Cardiac muscle cell (in vitro differentiated cells and primary cell): ENCODE data around the gene VAPB. TPM values are rescaled to one million over a fixed set of nuclear protein-coding genes. Genes with fewer than 3 reads are reported as not detected.

ENCODE experiments used
- DNase-seq, 2 donors: peaks; one replicate each; pipeline versions ENCODE4 v3.0.0 to v3.0.0-alpha.2; 2010 to 2017; ENCODE audit warnings: low read depth in 1 of 2, low spot score in 1 of 2
- H3K27ac ChIP-seq: fragments of 200-600 bp; sonication (generic); 2 replicates; pipeline ENCODE4 v1.5.1; 2016
- H3K27me3 ChIP-seq: fragments of 200-600 bp; sonication (generic); 2 replicates; pipeline ENCODE4 v1.6.0; 2016; ENCODE audit warnings: control low read depth
- H3K36me3 ChIP-seq: fragments of 200-600 bp; sonication (generic); 2 replicates; pipeline ENCODE4 v1.5.1; 2016; ENCODE audit warnings: control low read depth
- H3K4me1 ChIP-seq: fragments of 200-600 bp; sonication (generic); 2 replicates; pipeline ENCODE4 v1.8.1; 2017; ENCODE audit warnings: low read depth, mild to moderate bottlenecking, mixed run types
- H3K4me3 ChIP-seq: fragments of 200-600 bp; sonication (generic); 2 replicates; pipeline ENCODE4 v1.5.1; 2016; ENCODE audit warnings: mild to moderate bottlenecking
- H3K9me3 ChIP-seq: fragments of 200-600 bp; sonication (generic); 2 replicates; pipeline ENCODE4 v1.5.1; 2017; ENCODE audit warnings: low read depth, mild to moderate bottlenecking, control low read depth
- CTCF ChIP-seq: IDR thresholded peaks from 2 replicates; pipeline ENCODE4 v1.5.1; 2012; ENCODE audit warnings: low read depth, mild to moderate bottlenecking, low read length
- polyA plus RNA-seq: library from polyadenylated mRNA; unstranded; fragments of >200 nt; fragmentation: Nextera tagmentation; extraction: Ambion mirVana; gene quantifications from 2 replicates; pipeline ENCODE4 v1.2.1, GENCODE V29; 2016
- total RNA-seq: library from RNA; depleted of rRNA; stranded (reverse); fragments of >200 nt; gene quantifications from 2 replicates; pipeline ENCODE4 v1.2.3, GENCODE V29; 2016

The VAPB gene, protein sequence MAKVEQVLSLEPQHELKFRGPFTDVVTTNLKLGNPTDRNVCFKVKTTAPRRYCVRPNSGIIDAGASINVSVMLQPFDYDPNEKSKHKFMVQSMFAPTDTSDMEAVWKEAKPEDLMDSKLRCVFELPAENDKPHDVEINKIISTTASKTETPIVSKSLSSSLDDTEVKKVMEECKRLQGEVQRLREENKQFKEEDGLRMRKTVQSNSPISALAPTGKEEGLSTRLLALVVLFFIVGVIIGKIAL
- total RNA-seq (9.7 and 10.5 TPM in 2 replicates), polyA plus RNA-seq (54.1 and 55.1 TPM in 2 replicates)

DNA sequence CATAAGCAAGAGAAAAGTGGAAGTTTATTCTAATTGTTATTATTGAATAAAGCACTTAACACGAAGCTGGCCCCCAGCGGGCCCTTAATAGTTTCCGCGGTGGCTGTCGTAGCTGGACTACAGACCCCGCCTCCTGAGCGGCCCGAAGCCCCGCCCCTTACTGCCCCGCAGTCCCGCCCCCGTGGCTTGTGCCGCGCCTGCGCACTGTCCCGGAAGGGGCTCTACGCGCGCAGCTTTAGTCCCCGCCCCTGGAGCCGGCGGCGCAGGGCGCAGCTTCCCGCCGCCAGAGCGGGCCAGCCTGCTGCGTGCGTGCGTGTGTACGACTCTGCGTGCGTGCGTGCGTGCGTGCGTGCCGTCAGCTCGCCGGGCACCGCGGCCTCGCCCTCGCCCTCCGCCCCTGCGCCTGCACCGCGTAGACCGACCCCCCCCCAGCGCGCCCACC lies at the start of gene VAPB:
TSS of gene VAPB (plus strand) at position 348 of the 442 bp plus-strand sequence. CDS start 231 bp downstream, outside the sequence.
- H3K27ac ChIP-seq, result peak within 1 kb of the TSS; percentile 86
- H3K27me3 ChIP-seq, result no peaks in the 10 kb centered on the region
- no peak for TF ChIP-seq CTCF
- no peaks in the 10 kb centered on the region for H3K36me3 ChIP-seq
- peak within 1 kb of the TSS; percentile 56 for H3K4me3 ChIP-seq
- DNase-seq, result peak; percentile 98
- peaks cover 7% of the 10 kb centered on the region for H3K4me1 ChIP-seq
- H3K9me3 ChIP-seq, result no peaks in the 10 kb centered on the region

DNA sequence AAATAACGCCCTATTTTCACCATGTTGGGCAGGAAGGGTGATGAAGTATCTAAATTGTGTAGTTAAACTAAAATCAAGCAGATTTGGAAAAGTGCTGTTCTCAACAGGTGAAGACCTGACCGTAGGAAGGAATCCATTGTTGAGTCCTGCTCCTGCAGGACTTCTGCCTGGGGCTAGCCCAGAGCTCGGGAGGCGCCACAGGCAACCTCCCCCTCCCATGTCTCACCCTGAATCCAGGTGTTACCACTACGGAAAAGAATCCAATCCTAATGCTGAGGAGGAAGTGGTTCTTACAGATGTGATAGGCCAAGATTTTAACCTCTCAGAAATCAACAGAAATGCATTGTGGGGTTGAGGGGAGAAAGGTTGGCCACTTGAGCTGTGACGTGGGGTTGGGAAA lies 49.3 kb upstream of the VAPB start:
- Histone ChIP-seq H3K4me3 (no peak overlapping the region), H3K4me1 (no peaks in the 10 kb centered on the region), H3K27me3 (no peaks in the 10 kb centered on the region), H3K9me3 (no peaks in the 10 kb centered on the region), H3K36me3 (no peaks in the 10 kb centered on the region), H3K27ac (no peak overlapping the region)
- TF ChIP-seq CTCF, result no peak
- DNase-seq, result no peak

DNA sequence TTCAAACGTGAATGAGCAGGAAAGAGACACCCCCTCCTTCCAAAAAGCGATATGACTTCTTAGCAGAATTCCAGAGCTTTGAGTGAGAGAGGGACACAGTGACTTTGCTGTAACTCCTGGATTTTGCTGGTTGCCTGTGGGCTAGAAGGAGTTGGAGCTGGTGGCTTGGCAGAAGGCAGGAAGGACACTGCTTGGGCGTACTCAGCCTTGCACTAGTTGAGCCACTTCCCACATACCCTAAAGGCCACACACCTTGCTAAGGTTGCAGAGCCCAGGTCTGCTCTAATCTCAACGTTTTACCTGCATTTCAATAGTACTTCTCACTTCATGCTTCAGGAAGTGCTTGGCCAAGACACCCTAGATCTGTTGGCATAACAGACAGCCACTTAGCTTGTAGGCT lies 48.9 kb upstream of the VAPB start:
- Histone ChIP-seq H3K27me3 (no peaks in the 10 kb centered on the region), H3K4me3 (no peak overlapping the region)
- no peak for DNase-seq

GRCh38 chr20:58340853-58341252 lies 48.2 kb upstream of the VAPB start:
- H3K9me3 ChIP-seq, result no peaks in the 10 kb centered on the region
- H3K36me3 ChIP-seq, result no peaks in the 10 kb centered on the region
- no peak for TF ChIP-seq CTCF
- no peak overlapping the region for H3K27ac ChIP-seq
- H3K4me3 ChIP-seq, result no peak overlapping the region
- no peak for DNase-seq
- no peaks in the 10 kb centered on the region for H3K4me1 ChIP-seq
- H3K27me3 ChIP-seq, result no peaks in the 10 kb centered on the region

More for the DNA sequence above, 48.9 kb upstream of the VAPB start:
- Histone ChIP-seq H3K9me3 (no peaks in the 10 kb centered on the region), H3K36me3 (no peaks in the 10 kb centered on the region), H3K4me1 (no peaks in the 10 kb centered on the region), H3K27ac (no peak overlapping the region)
- no peak for TF ChIP-seq CTCF

GRCh38 chr20:58342104-58342945 lies 46.7 kb upstream of the VAPB start:
- no peaks in the 10 kb centered on the region for H3K36me3 ChIP-seq
- no peaks in the 10 kb centered on the region for H3K9me3 ChIP-seq
- H3K27me3 ChIP-seq, result no peaks in the 10 kb centered on the region
- H3K4me3 ChIP-seq, result no peak overlapping the region
- DNase-seq, result peak in 1 of 2 donors; percentile 35
- TF ChIP-seq CTCF, result no peak
- H3K27ac ChIP-seq, result no peak overlapping the region
- no peaks in the 10 kb centered on the region for H3K4me1 ChIP-seq
